IPS-NIHi11 (cell line): ENCODE data around the gene GAGE12E.
"Not testable (repeated sequence)": the region's sequence is repeated elsewhere in the genome, so short reads cannot be mapped to it uniquely, and the experiment has no call there.

Experiments used
- DNase-seq: peaks from one replicate; pipeline ENCODE4 v3.0.0; 2012; ENCODE audit warnings: mixed read lengths, low spot score

The GAGE12E gene, protein sequence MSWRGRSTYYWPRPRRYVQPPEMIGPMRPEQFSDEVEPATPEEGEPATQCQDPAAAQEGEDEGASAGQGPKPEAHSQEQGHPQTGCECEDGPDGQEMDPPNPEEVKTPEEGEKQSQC

DNA sequence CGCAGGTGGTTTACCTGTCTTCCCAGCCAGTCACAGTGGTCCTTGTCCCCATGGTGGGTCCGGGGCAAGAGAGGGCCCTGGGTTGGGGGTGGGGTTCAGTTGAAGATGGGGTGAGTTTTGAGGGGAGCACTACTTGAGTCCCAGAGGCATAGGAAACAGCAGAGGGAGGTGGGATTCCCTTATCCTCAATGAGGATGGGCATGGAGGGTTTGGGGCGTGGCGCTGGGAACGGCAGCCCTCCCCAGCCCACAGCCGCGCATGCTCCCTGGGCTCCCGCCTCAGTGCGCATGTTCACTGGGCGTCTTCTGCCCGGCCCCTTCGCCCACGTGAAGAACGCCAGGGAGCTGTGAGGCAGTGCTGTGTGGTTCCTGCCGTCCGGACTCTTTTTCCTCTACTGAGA, at the start of gene GAGE12E:
GAGE12E (plus strand) TSS at position 301 of the 400 bp plus-strand sequence. CDS start 1,155 bp downstream, outside the sequence.
- not testable (repeated sequence) for DNase-seq

DNA sequence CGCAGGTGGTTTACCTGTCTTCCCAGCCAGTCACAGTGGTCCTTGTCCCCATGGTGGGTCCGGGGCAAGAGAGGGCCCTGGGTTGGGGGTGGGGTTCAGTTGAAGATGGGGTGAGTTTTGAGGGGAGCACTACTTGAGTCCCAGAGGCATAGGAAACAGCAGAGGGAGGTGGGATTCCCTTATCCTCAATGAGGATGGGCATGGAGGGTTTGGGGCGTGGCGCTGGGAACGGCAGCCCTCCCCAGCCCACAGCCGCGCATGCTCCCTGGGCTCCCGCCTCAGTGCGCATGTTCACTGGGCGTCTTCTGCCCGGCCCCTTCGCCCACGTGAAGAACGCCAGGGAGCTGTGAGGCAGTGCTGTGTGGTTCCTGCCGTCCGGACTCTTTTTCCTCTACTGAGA, 19.2 kb upstream of the GAGE12E start, which contains the start of gene GAGE12C:
GAGE12C (plus strand) TSS at position 301 of the 400 bp plus-strand sequence. CDS start 1,155 bp downstream, outside the sequence.
- DNase-seq: not testable (repeated sequence)

DNA sequence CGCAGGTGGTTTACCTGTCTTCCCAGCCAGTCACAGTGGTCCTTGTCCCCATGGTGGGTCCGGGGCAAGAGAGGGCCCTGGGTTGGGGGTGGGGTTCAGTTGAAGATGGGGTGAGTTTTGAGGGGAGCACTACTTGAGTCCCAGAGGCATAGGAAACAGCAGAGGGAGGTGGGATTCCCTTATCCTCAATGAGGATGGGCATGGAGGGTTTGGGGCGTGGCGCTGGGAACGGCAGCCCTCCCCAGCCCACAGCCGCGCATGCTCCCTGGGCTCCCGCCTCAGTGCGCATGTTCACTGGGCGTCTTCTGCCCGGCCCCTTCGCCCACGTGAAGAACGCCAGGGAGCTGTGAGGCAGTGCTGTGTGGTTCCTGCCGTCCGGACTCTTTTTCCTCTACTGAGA, 9.7 kb upstream of the GAGE12E start, which contains the start of gene GAGE12D:
GAGE12D (plus strand) TSS at position 301 of the 400 bp plus-strand sequence. CDS start 1,155 bp downstream, outside the sequence.
- not testable (repeated sequence) for DNase-seq

DNA sequence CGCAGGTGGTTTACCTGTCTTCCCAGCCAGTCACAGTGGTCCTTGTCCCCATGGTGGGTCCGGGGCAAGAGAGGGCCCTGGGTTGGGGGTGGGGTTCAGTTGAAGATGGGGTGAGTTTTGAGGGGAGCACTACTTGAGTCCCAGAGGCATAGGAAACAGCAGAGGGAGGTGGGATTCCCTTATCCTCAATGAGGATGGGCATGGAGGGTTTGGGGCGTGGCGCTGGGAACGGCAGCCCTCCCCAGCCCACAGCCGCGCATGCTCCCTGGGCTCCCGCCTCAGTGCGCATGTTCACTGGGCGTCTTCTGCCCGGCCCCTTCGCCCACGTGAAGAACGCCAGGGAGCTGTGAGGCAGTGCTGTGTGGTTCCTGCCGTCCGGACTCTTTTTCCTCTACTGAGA, 9.5 kb downstream of the GAGE12E start, which contains the start of gene GAGE12F:
GAGE12F (plus strand) TSS at position 301 of the 400 bp plus-strand sequence. CDS start 1,155 bp downstream, outside the sequence.
- not testable (repeated sequence) for DNase-seq

DNA sequence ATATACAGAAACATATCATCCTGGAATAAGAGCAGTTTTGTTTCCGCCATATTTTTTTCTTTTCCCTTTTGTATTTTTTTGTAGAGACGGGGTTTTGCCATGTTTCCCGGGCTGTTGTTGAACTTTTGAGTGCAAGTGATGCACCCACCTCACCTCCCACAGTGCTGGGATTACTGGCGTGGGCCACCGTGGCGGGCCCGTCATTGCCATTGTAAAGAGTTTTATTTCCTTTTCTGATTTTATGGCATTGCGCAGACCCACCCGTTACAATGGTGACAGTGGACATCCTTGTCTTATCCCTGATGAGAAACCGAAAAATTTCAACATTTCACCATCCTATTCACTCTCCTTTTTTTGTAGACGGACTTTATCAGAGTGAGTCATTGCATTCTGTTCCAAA, 17.6 kb downstream of the GAGE12E start:
- DNase-seq: not testable (repeated sequence)

DNA sequence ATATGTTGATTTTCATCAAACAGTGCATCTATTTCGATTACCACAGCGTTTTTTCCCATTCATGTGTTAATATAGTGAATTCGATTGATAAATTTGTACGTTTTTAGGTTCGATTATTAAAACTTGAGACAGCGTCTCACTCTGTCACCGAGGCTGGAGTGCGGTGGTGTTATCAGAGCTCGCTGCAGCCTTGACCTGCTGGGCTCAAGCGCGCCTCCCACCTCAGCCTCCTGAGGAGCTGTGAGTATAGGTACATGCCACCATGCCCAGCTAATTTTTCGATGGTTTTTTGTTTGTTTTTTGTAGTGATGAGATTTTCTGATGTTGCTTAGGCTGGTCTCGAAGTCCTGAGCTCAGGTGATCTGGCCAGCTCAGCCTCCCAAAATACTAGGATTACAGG, 18.1 kb downstream of the GAGE12E start:
- DNase-seq: not testable (repeated sequence)

DNA sequence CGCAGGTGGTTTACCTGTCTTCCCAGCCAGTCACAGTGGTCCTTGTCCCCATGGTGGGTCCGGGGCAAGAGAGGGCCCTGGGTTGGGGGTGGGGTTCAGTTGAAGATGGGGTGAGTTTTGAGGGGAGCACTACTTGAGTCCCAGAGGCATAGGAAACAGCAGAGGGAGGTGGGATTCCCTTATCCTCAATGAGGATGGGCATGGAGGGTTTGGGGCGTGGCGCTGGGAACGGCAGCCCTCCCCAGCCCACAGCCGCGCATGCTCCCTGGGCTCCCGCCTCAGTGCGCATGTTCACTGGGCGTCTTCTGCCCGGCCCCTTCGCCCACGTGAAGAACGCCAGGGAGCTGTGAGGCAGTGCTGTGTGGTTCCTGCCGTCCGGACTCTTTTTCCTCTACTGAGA, 19.0 kb downstream of the GAGE12E start, which contains the start of gene GAGE12G:
GAGE12G (plus strand) TSS at position 301 of the 400 bp plus-strand sequence. CDS start 1,155 bp downstream, outside the sequence.
- not testable (repeated sequence) for DNase-seq

DNA sequence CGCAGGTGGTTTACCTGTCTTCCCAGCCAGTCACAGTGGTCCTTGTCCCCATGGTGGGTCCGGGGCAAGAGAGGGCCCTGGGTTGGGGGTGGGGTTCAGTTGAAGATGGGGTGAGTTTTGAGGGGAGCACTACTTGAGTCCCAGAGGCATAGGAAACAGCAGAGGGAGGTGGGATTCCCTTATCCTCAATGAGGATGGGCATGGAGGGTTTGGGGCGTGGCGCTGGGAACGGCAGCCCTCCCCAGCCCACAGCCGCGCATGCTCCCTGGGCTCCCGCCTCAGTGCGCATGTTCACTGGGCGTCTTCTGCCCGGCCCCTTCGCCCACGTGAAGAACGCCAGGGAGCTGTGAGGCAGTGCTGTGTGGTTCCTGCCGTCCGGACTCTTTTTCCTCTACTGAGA, 28.6 kb downstream of the GAGE12E start, which contains the start of gene GAGE12H:
GAGE12H (plus strand) TSS at position 301 of the 400 bp plus-strand sequence. CDS start 1,155 bp downstream, outside the sequence.
- DNase-seq: not testable (repeated sequence)

DNA sequence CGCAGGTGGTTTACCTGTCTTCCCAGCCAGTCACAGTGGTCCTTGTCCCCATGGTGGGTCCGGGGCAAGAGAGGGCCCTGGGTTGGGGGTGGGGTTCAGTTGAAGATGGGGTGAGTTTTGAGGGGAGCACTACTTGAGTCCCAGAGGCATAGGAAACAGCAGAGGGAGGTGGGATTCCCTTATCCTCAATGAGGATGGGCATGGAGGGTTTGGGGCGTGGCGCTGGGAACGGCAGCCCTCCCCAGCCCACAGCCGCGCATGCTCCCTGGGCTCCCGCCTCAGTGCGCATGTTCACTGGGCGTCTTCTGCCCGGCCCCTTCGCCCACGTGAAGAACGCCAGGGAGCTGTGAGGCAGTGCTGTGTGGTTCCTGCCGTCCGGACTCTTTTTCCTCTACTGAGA, 38.1 kb downstream of the GAGE12E start, which contains the start of gene GAGE2A:
GAGE2A (plus strand) TSS at position 301 of the 400 bp plus-strand sequence. CDS start 1,155 bp downstream, outside the sequence.
- not testable (repeated sequence) for DNase-seq

DNA sequence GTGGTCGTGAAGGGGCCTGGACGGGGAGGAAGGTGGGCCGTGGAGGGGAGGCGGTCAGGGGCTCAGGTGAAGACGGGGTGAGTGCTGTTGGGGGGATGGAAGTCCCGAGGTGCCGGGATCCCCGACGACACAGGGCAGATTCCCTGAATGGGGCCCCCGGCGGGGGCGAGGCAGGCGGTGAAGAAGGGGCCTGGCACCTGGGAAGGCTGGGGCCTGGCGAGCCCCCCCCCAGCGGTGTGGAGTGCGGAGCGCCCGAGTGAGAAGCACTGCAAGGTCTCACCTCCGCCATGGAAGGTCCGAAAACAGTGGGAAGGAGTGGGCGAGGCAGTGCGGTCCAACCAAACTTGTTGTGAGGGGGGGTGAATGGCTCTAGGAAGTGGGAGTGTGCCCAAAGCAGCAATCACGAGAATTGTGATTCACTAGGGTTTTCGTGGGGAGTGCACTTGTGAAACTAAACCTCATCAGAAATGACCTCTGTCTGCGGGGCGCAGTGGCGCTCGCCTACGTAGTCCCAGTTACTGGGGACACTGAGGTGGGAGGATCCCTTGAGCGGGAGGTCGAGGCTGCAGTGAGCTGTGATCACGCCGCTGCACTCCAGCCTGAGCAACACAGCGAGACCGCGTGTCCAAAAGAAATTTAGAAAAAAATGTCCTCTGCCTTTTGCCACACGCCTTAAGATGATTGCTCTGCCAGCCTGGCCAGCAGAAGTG, 38.8 kb downstream of the GAGE12E start:
- not testable (repeated sequence) for DNase-seq

DNA sequence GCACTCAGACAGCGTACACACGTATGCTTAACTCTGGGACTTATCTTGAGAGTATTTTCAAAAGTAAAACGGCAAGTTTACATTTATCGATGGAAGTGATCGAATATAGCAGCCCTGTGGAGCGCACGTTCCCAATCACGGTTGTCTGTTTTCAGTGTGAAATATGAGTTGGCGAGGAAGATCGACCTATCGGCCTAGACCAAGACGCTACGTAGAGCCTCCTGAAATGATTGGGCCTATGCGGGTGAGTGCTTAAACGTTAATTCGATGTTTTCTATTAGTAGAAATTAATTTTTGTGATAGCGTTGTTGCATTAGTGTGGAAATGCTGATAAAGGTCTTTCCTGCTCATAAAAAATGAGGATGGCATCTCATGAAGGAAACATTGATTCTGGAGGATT, 39.4 kb downstream of the GAGE12E start:
- not testable (repeated sequence) for DNase-seq

DNA sequence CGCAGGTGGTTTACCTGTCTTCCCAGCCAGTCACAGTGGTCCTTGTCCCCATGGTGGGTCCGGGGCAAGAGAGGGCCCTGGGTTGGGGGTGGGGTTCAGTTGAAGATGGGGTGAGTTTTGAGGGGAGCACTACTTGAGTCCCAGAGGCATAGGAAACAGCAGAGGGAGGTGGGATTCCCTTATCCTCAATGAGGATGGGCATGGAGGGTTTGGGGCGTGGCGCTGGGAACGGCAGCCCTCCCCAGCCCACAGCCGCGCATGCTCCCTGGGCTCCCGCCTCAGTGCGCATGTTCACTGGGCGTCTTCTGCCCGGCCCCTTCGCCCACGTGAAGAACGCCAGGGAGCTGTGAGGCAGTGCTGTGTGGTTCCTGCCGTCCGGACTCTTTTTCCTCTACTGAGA, 47.6 kb downstream of the GAGE12E start, which contains the start of gene GAGE1:
GAGE1 (plus strand) TSS at position 301 of the 400 bp plus-strand sequence. CDS start 1,155 bp downstream, outside the sequence.
- DNase-seq: not testable (repeated sequence)
